HG02870 (cell line): ENCODE data around the gene CLDND2.

Experiments used
- ATAC-seq: cut with Tn5 transposase; IDR thresholded peaks from one replicate; pipeline ENCODE4 v1.9.1; 2021; ENCODE audit warnings: mild to moderate bottlenecking, moderate library complexity; ENCODE audit not compliant: unreplicated experiment

Gene CLDND2

DNA sequence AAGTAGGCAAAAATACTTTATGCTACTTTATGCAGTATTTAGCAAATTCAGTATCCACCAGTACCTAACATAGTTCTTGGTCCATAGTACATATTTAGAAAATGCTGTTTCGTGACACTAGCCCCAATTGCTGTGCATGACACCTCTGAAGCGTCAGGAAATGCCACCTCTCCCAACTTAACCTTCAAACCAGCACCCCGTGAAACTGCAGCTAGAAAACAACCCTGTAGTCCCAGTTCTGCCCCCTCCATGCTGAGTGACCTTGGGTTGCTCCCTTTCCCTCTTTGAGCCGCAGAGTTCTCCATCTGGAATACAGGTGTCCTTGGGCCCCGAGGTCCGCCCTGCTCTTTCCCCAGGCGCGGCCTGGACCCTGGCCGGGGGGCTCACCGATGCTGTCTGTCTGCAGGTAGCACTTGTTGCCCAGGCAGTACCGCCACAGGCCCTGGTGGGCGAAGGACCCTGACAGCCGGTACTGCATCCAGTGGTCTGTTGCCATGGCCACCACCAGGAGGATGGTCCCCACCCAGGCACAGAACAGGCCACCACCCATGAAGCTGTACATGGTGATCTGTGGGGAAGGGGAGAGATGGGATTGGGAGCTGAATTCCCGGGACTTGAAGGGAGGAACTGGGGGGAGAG lies 18.2 kb upstream of the CLDND2 start:
- no peak for ATAC-seq

- ATAC-seq, result no peak
Measured at GRCh38 chr19:51382004-51382403, 13.2 kb upstream of the CLDND2 start.

- no peak for ATAC-seq
Measured at GRCh38 chr19:51380379-51380778, 11.6 kb upstream of the CLDND2 start.

DNA sequence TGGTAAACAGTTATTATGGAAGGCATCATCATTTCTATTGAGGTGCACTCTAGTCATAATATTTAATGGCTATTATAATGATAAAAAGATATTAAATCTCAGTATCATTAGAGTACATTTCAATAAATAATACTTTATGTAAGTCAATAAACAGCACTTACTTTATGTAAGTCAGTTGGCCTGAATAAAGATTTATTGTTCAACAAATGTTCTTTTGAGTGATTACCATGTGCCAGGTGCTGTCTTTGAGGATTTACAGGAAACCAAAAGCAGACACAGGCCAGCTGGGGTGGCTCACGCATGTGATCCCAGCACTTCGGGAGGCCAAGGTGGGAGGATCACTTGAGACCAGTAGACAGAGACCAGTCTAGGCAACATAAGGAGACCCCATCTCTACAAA lies 8.6 kb upstream of the CLDND2 start:
- ATAC-seq, result no peak

GRCh38 chr19:51375504-51376221 lies 6.9 kb upstream of the CLDND2 start:
- ATAC-seq, result no peak

GRCh38 chr19:51372649-51373504 lies 4.1 kb upstream of the CLDND2 start, which contains the start of gene NKG7:
Gene NKG7 (minus strand): TSS chr19:51372654. CDS start chr19:51372535, 119 bp downstream.
- no peak for ATAC-seq

DNA sequence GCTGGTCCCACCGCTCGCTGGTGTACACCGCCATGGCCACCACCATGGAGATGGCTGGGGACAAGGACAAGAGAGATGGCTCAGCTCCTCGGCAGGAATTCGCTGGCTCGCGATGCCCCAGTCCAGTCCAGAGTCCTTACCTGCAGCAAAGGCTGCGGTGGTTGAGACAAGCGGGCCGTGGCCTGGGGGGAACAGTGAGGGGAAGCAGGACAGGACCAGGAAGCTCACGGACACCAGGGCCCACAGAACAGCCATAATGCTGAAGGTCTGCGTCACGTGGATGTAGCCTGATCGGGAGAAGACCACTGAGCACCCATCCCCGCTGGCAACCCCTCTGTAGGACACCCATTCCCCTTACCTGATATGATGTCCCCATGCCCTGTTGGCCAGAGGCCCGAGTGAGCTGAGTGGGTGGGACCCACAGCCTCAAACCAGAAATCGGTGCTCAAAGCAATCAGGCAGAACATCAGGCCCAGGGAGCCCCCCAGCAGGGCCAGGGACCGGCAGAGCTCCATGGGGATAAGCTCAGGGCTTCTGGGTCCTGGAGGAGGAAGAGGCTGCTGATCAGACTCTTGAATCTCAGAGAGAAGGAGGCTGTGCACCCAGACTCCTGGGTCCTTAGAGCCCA lies 3.3 kb upstream of the CLDND2 start:
- no peak for ATAC-seq

DNA sequence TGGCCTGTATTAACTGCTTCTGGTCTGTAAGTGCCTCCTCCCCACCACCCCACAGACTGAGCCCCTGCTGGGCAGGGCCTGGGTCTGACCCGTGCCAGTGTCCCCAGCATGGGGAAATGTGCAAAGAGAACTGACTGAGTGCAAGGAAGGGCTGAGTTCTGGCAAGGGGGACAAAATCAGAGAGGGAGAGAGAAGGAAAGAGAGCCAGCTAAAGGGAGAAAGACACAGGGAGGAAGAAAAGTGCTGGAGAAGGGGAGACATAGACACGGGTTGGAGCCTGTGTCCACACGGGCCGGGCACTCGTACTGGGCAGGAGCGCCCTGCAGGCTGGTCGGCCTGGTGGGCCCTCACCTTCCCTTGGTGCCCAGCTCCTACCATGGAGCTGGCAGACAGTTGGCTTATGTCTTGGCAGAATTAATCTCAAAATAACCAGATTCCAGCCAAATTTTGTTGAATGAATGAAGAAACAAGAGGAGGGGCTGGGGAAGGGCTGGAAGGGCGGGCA lies 2.4 kb upstream of the CLDND2 start:
- no peak for ATAC-seq

DNA sequence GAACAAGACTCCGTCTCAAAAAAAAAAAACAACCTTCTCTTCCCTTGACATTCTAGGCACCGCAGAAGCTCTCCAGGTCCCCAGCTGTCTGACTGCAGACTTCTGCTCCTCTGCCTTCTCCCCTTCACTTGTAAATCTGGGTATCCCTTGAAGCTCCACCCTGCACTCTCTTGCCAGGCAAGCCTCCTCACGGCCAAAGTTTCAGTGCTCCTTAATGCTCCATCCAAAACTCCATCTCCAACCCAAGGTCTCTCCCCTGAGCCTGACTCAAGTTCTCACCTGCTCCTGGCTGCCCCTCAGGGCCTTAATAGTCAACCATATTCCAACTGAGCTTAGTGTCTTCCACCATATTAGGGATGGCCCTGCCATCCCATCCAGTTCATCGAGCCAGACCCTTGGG lies 1.4 kb upstream of the CLDND2 start:
- ATAC-seq, result no peak

GRCh38 chr19:51367565-51368365 lies 1.0 kb downstream of the CLDND2 start:
- ATAC-seq, result peak; percentile 80

DNA sequence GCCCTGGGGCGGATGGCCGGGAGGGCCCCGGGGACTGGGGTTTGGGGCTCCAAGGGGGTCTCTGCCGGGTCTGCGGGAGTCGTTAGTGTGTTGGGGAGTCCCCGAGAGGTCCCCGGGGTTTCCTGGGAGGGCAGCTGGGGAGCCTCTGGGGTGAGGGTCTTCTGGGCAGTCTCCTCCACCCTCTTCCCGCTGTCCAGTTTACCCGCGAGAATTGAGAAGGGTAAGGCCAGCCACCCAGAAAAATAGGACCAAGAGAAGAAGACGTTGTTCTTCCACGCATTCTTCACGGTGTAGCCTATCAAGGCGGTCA lies 1.6 kb downstream of the CLDND2 start:
- no peak for ATAC-seq

DNA sequence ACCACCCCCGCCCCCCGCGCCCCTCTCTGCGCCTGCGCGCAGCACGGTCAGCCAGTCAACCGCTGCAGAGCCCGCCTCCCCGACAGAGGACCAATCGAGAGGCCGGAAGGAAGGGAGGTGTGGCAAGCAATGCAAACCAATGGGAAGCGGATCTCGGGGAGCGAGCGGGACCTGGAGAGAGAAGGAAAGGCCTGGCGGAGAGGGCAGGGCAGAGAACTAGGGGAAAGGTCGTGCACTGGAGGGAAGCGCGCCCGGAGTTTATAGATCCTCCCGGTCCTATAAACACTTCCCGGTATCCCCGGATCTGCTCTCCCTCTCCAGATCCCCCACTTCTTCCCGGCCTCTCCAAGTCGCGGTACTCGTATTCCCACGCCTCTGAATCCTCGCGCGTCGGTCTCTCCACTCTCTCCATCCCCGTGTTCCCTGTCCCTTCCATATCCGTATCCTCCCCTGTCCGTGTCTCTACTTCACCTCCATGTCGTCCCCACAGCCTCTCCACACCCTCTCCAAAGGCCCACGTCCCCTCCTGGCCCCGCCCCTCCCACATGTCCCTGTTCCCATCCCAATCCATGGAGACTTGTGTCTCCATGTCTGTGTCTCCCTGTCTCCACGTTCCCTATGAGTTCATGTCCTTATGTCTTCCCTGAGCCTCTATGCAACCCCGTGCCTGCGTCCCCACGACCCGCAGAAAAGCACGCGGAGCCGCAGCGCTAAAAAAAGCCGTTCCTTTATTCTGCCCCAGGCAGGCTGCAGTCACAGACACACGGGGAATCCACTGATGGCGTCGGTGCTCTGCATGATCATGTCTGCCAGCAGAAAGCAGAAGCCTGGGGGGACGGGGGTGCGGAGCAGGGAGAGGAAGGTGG lies 2.2 kb downstream of the CLDND2 start:
- ATAC-seq, result peak; percentile 49

GRCh38 chr19:51365965-51366388 lies 2.8 kb downstream of the CLDND2 start, which contains the start of gene ETFB:
Gene ETFB (minus strand): TSS chr19:51366388. CDS start chr19:51366326, 62 bp downstream.
- no peak for ATAC-seq

DNA sequence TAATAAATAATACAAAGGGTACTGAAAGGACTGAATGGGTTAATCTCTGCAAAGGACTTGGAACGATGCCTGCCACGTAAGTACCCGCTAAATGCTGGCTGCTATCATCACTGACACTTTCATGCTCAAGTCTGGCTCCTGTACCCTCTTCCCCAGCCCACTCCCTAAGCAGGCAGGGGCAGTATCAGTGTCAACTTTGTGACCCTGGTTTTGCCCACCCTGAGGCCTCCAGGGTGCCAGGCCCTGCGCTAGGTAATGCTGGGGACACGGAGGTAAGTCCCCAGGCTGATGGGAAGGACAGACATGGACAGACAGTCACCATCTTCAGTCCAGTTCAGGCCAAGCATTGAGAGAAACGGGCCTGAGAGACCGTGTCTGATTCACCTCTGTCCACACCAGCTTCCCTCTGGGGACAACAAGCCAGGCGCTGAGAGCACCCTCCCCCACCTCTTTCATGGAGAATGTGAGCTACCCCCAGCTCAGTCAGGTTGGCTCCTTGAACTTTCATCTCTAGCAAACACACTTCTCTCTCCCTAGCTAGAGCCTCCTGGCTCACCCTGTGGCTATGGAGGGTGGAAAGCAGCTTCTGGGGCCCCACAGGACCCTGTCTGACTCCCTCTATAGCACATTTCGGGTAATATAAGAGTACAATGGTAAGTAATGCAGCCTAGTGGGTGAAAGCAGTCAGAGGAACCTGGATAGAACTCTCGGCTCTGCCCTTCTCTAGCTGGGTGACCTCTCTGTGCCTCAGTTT lies 3.4 kb downstream of the CLDND2 start:
- ATAC-seq, result no peak

- ATAC-seq, result no peak
Measured at GRCh38 chr19:51364200-51365106, 4.3 kb downstream of the CLDND2 start.

DNA sequence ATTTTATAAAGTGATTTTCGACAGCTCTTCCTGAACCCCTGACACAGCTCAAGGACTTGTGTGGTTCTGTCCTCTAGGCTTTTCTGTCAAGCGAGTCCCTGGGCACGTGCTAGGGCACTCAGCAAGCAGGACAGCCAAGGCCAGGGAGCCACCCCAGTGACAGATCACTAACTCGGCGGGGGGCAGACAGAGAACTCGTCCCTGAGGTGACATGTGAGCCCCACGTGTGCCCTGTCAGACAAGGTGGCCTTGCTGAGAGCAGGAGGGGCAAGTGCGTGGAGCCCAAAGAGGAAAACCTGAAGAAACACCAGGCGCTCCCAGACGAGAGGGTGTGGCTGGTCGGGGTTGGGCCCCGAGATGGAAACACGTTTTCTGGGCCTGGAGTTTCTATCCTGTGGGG lies 7.6 kb downstream of the CLDND2 start:
- ATAC-seq, result no peak

GRCh38 chr19:51359294-51359693 lies 9.5 kb downstream of the CLDND2 start:
- ATAC-seq, result no peak

DNA sequence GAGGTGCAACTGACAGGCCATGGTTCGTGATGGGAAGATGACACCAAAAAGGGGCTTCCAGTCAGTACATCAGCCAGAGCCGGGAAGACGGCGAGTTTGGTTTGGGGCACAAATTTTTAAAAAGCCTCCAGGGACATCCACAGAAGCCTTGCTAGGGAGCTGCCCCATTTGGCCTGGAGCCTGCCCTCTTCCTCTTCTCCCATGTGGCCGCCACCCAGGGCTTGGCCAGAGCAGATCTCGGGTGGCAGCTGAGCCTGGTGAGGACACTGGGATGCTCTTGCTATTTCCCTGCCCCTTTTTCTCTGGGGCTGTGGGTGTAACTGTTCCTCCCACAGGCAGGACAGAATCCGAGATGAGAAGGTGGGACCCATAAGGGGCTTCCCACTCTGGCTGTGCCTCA lies 10.9 kb downstream of the CLDND2 start:
- no peak for ATAC-seq
